K562 (cell line): Measurements from ENCODE around the gene YIF1A. TPM values are rescaled to one million over a fixed set of nuclear protein-coding genes. Genes with fewer than 3 reads are reported as not detected.

Experiments
- ARID3A ChIP-seq: IDR thresholded peaks from 2 replicates; pipeline ENCODE4 v1.6.1; 2012; ENCODE audit warnings: low read depth, low read length, improper control_type of control experiment, borderline replicate concordance
- CBX1 ChIP-seq: sonication (generic); IDR thresholded peaks from 2 replicates; pipeline ENCODE4 v1.6.1; 2016; ENCODE audit warnings: antibody characterized with exemption, low read depth, mild to moderate bottlenecking
- CCNT2 ChIP-seq: IDR thresholded peaks from 2 replicates; pipeline ENCODE4 v1.6.1; 2011; ENCODE audit warnings: borderline replicate concordance, low read depth, mild to moderate bottlenecking, moderate library complexity, mixed read lengths, low read length; ENCODE audit not compliant: insufficient read length; ENCODE audit errors: extremely low read depth
- FOXP4 ChIP-seq: sonication (generic); formaldehyde crosslinking; IDR thresholded peaks from 2 replicates; pipeline ENCODE4 v1.8.0; 2022; ENCODE audit warnings: mild to moderate bottlenecking, missing genetic modification reagents, borderline replicate concordance
- GATAD2B ChIP-seq: fragments of 450-650 bp; IDR thresholded peaks from 2 replicates; pipeline ENCODE4 v1.6.1; 2017; ENCODE audit warnings: mild to moderate bottlenecking, borderline replicate concordance
- HIVEP1 ChIP-seq: fragments of 250-450 bp; sonication (Bioruptor Pico); IDR thresholded peaks from 2 replicates; pipeline ENCODE4 v1.4.0; 2020; ENCODE audit warnings: mild to moderate bottlenecking
- HSF4 ChIP-seq: fragments of 250-450 bp; sonication (Bioruptor Pico); IDR thresholded peaks from 2 replicates; pipeline ENCODE4 v2.1.2; 2022; ENCODE audit warnings: mild to moderate bottlenecking, moderate library complexity, borderline replicate concordance
- L3MBTL2 ChIP-seq: fragments of 450-650 bp; IDR thresholded peaks from 2 replicates; pipeline ENCODE4 v1.6.1; 2016; ENCODE audit warnings: mild to moderate bottlenecking, moderate library complexity
- MED1 ChIP-seq: sonication (generic); formaldehyde crosslinking; IDR thresholded peaks from 2 replicates; pipeline ENCODE4 v1.8.1; 2023; ENCODE audit warnings: missing genetic modification reagents, borderline replicate concordance
- PCBP1 ChIP-seq: fragments of 200-400 bp; formaldehyde crosslinking; IDR thresholded peaks from 2 replicates; pipeline ENCODE4 v1.6.1; 2018; ENCODE audit warnings: mild to moderate bottlenecking, low read depth, low read length; ENCODE audit not compliant: poor library complexity, severe bottlenecking
- PHB ChIP-seq: fragments of 250-450 bp; sonication (Bioruptor Pico); IDR thresholded peaks from 2 replicates; pipeline ENCODE4 v1.5.0; 2021
- RB1 ChIP-seq: fragments of 450-650 bp; IDR thresholded peaks from 2 replicates; pipeline ENCODE4 v1.6.1; 2017; ENCODE audit warnings: low read depth, mild to moderate bottlenecking
- SRSF7 ChIP-seq: fragments of 200-400 bp; formaldehyde crosslinking; optimal IDR thresholded peaks from 2 replicates; pipeline ENCODE3; 2017; ENCODE audit warnings: mild to moderate bottlenecking, low read depth, low read length
- TCFL5 ChIP-seq: fragments of 250-450 bp; sonication (Bioruptor Pico); conservative IDR thresholded peaks from 2 replicates; pipeline ENCODE4 v1.6.1; 2021; ENCODE audit warnings: mild to moderate bottlenecking, moderate library complexity, matching md5 sums
- ZBTB17 ChIP-seq: fragments of 450-650 bp; formaldehyde crosslinking; IDR thresholded peaks from 2 replicates; pipeline ENCODE4 v1.4.0; 2020; ENCODE audit warnings: mild to moderate bottlenecking
- ZBTB7A ChIP-seq: IDR thresholded peaks from 2 replicates; pipeline ENCODE4 v1.6.1; 2011; ENCODE audit warnings: low read depth, mild to moderate bottlenecking, low read length, moderate library complexity, borderline replicate concordance; ENCODE audit not compliant: control insufficient read depth
- ZKSCAN8 ChIP-seq: fragments of 200-800 bp; sonication (Bioruptor generic); IDR thresholded peaks from 2 replicates; pipeline ENCODE4 v1.6.1; 2016; ENCODE audit warnings: missing genetic modification characterization, missing compliant biosample characterization
- ZMIZ1 ChIP-seq, 2 experiments: fragments of 150-350 bp in 1 of 2; IDR thresholded peaks; 2 replicates each; pipeline ENCODE4 v1.6.1; 2012 to 2016; ENCODE audit warnings: low read depth in 2 of 2, low read length in 2 of 2, mild to moderate bottlenecking in 1 of 2, moderate library complexity in 1 of 2
- ZNF217 ChIP-seq: sonication (generic); formaldehyde crosslinking; IDR thresholded peaks from 2 replicates; pipeline ENCODE4 v1.8.0; 2022; ENCODE audit warnings: mild to moderate bottlenecking, missing genetic modification reagents
- ZNF354B ChIP-seq: fragments of 250-450 bp; sonication (Bioruptor Pico); IDR thresholded peaks from 2 replicates; pipeline ENCODE4 v1.4.0; 2020
- ZSCAN29 ChIP-seq: fragments of 450-650 bp; IDR thresholded peaks from 2 replicates; pipeline ENCODE4 v1.6.1; 2017
- polyA plus RNA-seq, 8 experiments: library from polyadenylated mRNA; depleted of rRNA in 4 of 8; stranded (reverse) in 5 of 8; unstranded in 3 of 8; fragments of >200 nt; fragmentation: Nextera tagmentation in 2 of 8; fragmentation: Illumina TruSeq in 1 of 8; extraction: Ambion mirVana in 2 of 8; extraction: Trizol in 1 of 8; gene quantifications; 2 replicates each; pipeline versions ENCODE4 v1.2.1 to v1.2.3, GENCODE V29; 2011 to 2014; ENCODE audit warnings: inconsistent platforms in 1 of 8, missing spikeins in 1 of 8
- total RNA-seq, 7 experiments: library from RNA; depleted of rRNA in 6 of 7; stranded (reverse); fragments of >200 nt in 6 of 7; fragmentation: Illumina TruSeq in 2 of 7; extraction: Trizol in 2 of 7; gene quantifications; 2 replicates each; pipeline versions ENCODE4 v1.2.1 to v1.2.3, GENCODE V29; 2011 to 2021; ENCODE audit warnings: low replicate concordance in 1 of 7

The YIF1A gene
- total and polyA plus RNA-seq, 9 of the 15 experiments (the other 6 are each of a cell fraction or from before 2014, with no cell fraction given), result 8.6 to 121 (median 77.2) TPM

- no peak for TF ChIP-seq ZMIZ1 (IDR thresholded peaks at IDR 0.05; ENCODE audit: low read depth in 2 of 2, low read length in 2 of 2)
- no peak for TF ChIP-seq ZNF354B (CRISPR knock-in tag)
- no peak for TF ChIP-seq TCFL5
- TF ChIP-seq CCNT2, result peak; percentile 59
- no peak for TF ChIP-seq PHB (CRISPR knock-in tag)
- TF ChIP-seq MED1 (CRISPR knock-in tag), result no peak
- TF ChIP-seq HSF4 (CRISPR knock-in tag), result no peak
- no peak for TF ChIP-seq ZNF217
- no peak for TF ChIP-seq ARID3A
- peak; percentile 42; the same call in 1 of the 2 replicates for TF ChIP-seq L3MBTL2
- TF ChIP-seq CBX1, result 0 out of 2 replicates have a peak, but pooled peaks have one; percentile 32
- TF ChIP-seq ZBTB7A, result peak; percentile 81; the same call in 1 of the 2 replicates
- TF ChIP-seq RB1, result peak; percentile 36; the same call in 1 of the 2 replicates
- TF ChIP-seq GATAD2B, result 0 out of 2 replicates have a peak, but pooled peaks have one; percentile 33
- no peak for TF ChIP-seq FOXP4 (CRISPR knock-in tag)
- peak; percentile 92 for TF ChIP-seq ZSCAN29
- TF ChIP-seq ZBTB17 (CRISPR knock-in tag), result no peak
- peak; percentile 85 for TF ChIP-seq PCBP1
- no peak for TF ChIP-seq ZKSCAN8 (CRISPR knock-in tag)
- no peak for TF ChIP-seq HIVEP1 (CRISPR knock-in tag)
- TF ChIP-seq SRSF7, result no peak
Measured at GRCh38 chr11:66277471-66278362, 11.2 kb downstream of the YIF1A start, which contains the start of gene CNIH2 (continued).
